ENCODE measurements around the gene FIGNL2. TPM values are rescaled to one million over a fixed set of nuclear protein-coding genes. Genes with fewer than 3 reads are reported as not detected.

FIGNL2 gene
- total RNA-seq, 1 donor from 2014 or later: not detected

GRCh38 chr12:51866762-51867161 lies 18.2 kb upstream of the FIGNL2 start:
- Histone ChIP-seq H3K27ac (no peak overlapping the region), H3K27me3 (no peaks in the 10 kb centered on the region), H3K9me3 (no peaks in the 10 kb centered on the region), H3K36me3 (no peaks in the 10 kb centered on the region), H3K4me3 (no peak overlapping the region), H3K4me1 (peaks cover 42% of the 10 kb centered on the region)
- no peak for TF ChIP-seq POLR2A (IDR thresholded peaks at IDR 0.05)
- TF ChIP-seq POLR2AphosphoS5 (IDR thresholded peaks at IDR 0.05; ENCODE audit: insufficient read depth in 1 of 2, low read depth in 1 of 2): no peak
- no peak for TF ChIP-seq CTCF (IDR thresholded peaks at IDR 0.05)
- intact Hi-C loops (cut with DNase I): no loop called here
- DNase-seq (ENCODE audit: extremely low spot score in 2 of 2): no peak

- Histone ChIP-seq H3K4me1 (peaks cover 42% of the 10 kb centered on the region), H3K9me3 (no peaks in the 10 kb centered on the region), H3K36me3 (no peaks in the 10 kb centered on the region), H3K27me3 (no peaks in the 10 kb centered on the region), H3K4me3 (no peak overlapping the region), H3K27ac (no peak overlapping the region)
- intact Hi-C loops (cut with DNase I): no loop called here
- DNase-seq (ENCODE audit: extremely low spot score in 2 of 2): no peak
- TF ChIP-seq POLR2AphosphoS5 (IDR thresholded peaks at IDR 0.05; ENCODE audit: insufficient read depth in 1 of 2, low read depth in 1 of 2): no peak
Observed at GRCh38 chr12:51866324-51866723, 17.8 kb upstream of the FIGNL2 start.

- TF ChIP-seq POLR2AphosphoS5 (IDR thresholded peaks at IDR 0.05; ENCODE audit: insufficient read depth in 1 of 2, low read depth in 1 of 2): no peak
- TF ChIP-seq POLR2A (IDR thresholded peaks at IDR 0.05): no peak
- no peak for TF ChIP-seq CTCF (IDR thresholded peaks at IDR 0.05)
- intact Hi-C loops (cut with DNase I): no loop called here
- H3K27me3 ChIP-seq: no peaks in the 10 kb centered on the region
- no peak overlapping the region for H3K4me3 ChIP-seq
- H3K9me3 ChIP-seq: no peaks in the 10 kb centered on the region
- no peak overlapping the region for H3K27ac ChIP-seq
- DNase-seq (ENCODE audit: extremely low spot score in 2 of 2): no peak
- no peaks in the 10 kb centered on the region for H3K36me3 ChIP-seq
- H3K4me1 ChIP-seq: peaks cover 42% of the 10 kb centered on the region
Observed at GRCh38 chr12:51865757-51866270, 17.3 kb upstream of the FIGNL2 start.

GRCh38 chr12:51864833-51865670 lies 16.5 kb upstream of the FIGNL2 start:
- no peak for DNase-seq (ENCODE audit: extremely low spot score in 2 of 2)
- intact Hi-C loops (cut with DNase I): no loop called here
- H3K27ac ChIP-seq: peak overlapping the region; percentile 2
- peaks cover 40% of the 10 kb centered on the region for H3K4me1 ChIP-seq
- no peaks in the 10 kb centered on the region for H3K9me3 ChIP-seq
- H3K4me3 ChIP-seq: no peak overlapping the region
- H3K36me3 ChIP-seq: no peaks in the 10 kb centered on the region
- no peaks in the 10 kb centered on the region for H3K27me3 ChIP-seq
- TF ChIP-seq CTCF (IDR thresholded peaks at IDR 0.05) (no peak), POLR2A (IDR thresholded peaks at IDR 0.05) (no peak), POLR2AphosphoS5 (IDR thresholded peaks at IDR 0.05; ENCODE audit: insufficient read depth in 1 of 2, low read depth in 1 of 2) (no peak)

- Histone ChIP-seq H3K4me3 (peak overlapping the region; percentile 34 to 37), H3K27me3 (no peaks in the 10 kb centered on the region), H3K27ac (peak overlapping the region; percentile 2), H3K36me3 (no peaks in the 10 kb centered on the region), H3K4me1 (peaks cover 31% of the 10 kb centered on the region), H3K9me3 (no peaks in the 10 kb centered on the region)
- TF ChIP-seq CTCF (IDR thresholded peaks at IDR 0.05) (no peak), POLR2A (IDR thresholded peaks at IDR 0.05) (no peak), POLR2AphosphoS5 (IDR thresholded peaks at IDR 0.05; ENCODE audit: insufficient read depth in 1 of 2, low read depth in 1 of 2) (peak in 1 of 2 donors; percentile 25)
- intact Hi-C loops (cut with DNase I): no loop called here
- no peak for DNase-seq (ENCODE audit: extremely low spot score in 2 of 2)
Observed at GRCh38 chr12:51863933-51864832, 15.7 kb upstream of the FIGNL2 start.

Measured in vagina (tissue), 2 donors.